Esophagus squamous epithelium (tissue), 5 donors: Measurements from ENCODE around the gene CRACDL. TPM values are rescaled to one million over a fixed set of nuclear protein-coding genes. Genes with fewer than 3 reads are reported as not detected.

ENCODE experiments used
- DNase-seq: peaks from one replicate; lab custom pipeline; 2025; lab: John Stamatoyannopoulos, UW
- H3K27ac ChIP-seq, 4 donors: fragments of 200-600 bp; sonication (generic); one replicate each; pipeline ENCODE4 v1.5.1; 2016 to 2019; ENCODE audit warnings: mild to moderate bottlenecking in 1 of 4
- H3K27me3 ChIP-seq, 4 donors: fragments of 200-600 bp; sonication (generic); 1 replicate in 3 of 4; 2 replicates in 1 of 4; pipeline versions ENCODE4 v1.5.1 to v1.6.0; 2017 to 2021; ENCODE audit warnings: antibody characterized with exemption in 1 of 4
- H3K36me3 ChIP-seq, 3 donors: fragments of 200-600 bp; sonication (generic); one replicate each; pipeline ENCODE4 v1.5.1; 2016 to 2019
- H3K4me1 ChIP-seq, 3 donors: fragments of 200-600 bp; sonication (generic); one replicate each; pipeline ENCODE4 v1.5.1; 2017 to 2019
- H3K4me3 ChIP-seq, 4 donors: fragments of 200-600 bp; sonication (generic); 1 replicate in 3 of 4; 2 replicates in 1 of 4; pipeline ENCODE4 v1.5.1; 2016 to 2019; ENCODE audit warnings: mild to moderate bottlenecking in 2 of 4, moderate library complexity in 1 of 4
- H3K9me3 ChIP-seq, 3 donors: fragments of 200-600 bp; sonication (generic); one replicate each; pipeline ENCODE4 v1.5.1; 2016 to 2019
- POLR2A ChIP-seq, 4 donors: fragments of 450-650 bp; IDR thresholded peaks; one replicate each; pipeline ENCODE4 v1.6.1; 2017; ENCODE audit warnings: antibody characterized with exemption in 4 of 4, mild to moderate bottlenecking in 4 of 4, moderate library complexity in 3 of 4
- WGBS, 2 donors: methylation state at CpG; one replicate each; pipeline ENCODE4 v1.1.5; 2018; 5-methylcytosine and 5-hydroxymethylcytosine counted together
- intact Hi-C: fragments of 100-400 bp; cut with DNase I; formaldehyde crosslinking; loops from one replicate; pipeline ENCODE4 v1.15.0; 2022
- total RNA-seq, 4 donors: library from RNA; depleted of rRNA; stranded (reverse); fragments of >200 nt; gene quantifications; one replicate each; pipeline ENCODE4 v1.1.0, GENCODE V29; 2016
- TF ChIP-seq, protein P1 (sequence below), 6 experiments: fragments of 450-650 bp in 4 of 6; fragments of 200-600 bp in 2 of 6; sonication (generic) in 2 of 6; IDR thresholded peaks; one replicate each; pipeline ENCODE4 v1.5.1; 2016 to 2019; ENCODE audit warnings: antibody characterized with exemption in 6 of 6, mild to moderate bottlenecking in 4 of 6, moderate library complexity in 4 of 6
- donor health status: DM: yes; HTN: yes; CAD: no.

CRACDL gene
- total RNA-seq, 4 donors from 2014 or later, result 6.5 to 33.6 (median 9.7) TPM

DNA sequence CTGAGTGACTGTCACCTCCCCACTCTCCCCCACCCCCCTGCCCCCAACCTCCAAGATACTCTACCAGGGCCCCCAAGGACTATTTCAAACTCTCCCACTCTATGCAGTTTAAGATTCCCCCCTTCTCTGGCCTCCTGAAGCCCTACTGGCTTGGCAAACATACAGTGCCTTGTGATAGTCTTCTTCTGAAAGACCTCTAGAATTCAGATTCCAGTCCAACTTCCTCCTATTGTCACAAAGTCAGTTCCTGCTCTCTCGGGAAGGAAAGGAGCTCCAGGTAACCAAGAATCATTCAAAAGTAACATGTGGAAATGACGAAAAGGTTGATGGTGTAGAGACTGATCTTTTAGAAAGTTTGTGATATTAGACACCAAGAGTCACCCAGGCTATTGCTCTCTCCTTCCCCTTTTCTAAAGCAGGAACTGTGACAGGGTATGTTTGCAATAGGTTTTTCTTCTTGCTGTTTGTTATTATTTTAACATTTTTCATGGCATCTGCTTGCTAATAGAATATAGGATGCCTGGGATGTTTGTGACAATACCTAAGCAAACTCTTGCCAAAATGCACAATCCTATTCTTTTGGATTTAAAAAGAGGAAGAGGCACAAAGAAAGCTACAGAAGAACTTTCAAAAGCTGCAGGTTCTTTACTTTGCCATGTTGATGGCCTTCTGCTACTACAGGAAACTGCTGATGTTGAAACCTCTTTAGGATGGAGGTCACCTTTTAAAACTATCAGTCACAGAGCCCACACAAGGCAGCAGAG lies 111.6 kb downstream of the CRACDL start:
- no peak overlapping the region for H3K4me3 ChIP-seq
- no peaks in the 10 kb centered on the region for H3K9me3 ChIP-seq
- peaks cover 0 to 68% (median 0%) of the 10 kb centered on the region in 3 donors for H3K36me3 ChIP-seq
- peaks cover 0 to 19% (median 0%) of the 10 kb centered on the region in 4 donors for H3K27me3 ChIP-seq
- DNase-seq, result no peak
- TF ChIP-seq, protein P1, sequence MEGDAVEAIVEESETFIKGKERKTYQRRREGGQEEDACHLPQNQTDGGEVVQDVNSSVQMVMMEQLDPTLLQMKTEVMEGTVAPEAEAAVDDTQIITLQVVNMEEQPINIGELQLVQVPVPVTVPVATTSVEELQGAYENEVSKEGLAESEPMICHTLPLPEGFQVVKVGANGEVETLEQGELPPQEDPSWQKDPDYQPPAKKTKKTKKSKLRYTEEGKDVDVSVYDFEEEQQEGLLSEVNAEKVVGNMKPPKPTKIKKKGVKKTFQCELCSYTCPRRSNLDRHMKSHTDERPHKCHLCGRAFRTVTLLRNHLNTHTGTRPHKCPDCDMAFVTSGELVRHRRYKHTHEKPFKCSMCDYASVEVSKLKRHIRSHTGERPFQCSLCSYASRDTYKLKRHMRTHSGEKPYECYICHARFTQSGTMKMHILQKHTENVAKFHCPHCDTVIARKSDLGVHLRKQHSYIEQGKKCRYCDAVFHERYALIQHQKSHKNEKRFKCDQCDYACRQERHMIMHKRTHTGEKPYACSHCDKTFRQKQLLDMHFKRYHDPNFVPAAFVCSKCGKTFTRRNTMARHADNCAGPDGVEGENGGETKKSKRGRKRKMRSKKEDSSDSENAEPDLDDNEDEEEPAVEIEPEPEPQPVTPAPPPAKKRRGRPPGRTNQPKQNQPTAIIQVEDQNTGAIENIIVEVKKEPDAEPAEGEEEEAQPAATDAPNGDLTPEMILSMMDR (IDR thresholded peaks at IDR 0.05), result no peak
- no peak for TF ChIP-seq POLR2A (IDR thresholded peaks at IDR 0.05)
- peak overlapping the region in 3 of 4 donors; percentile 63 to 84 (median 84) for H3K27ac ChIP-seq
- H3K4me1 ChIP-seq, result peaks cover 0 to 39% (median 4%) of the 10 kb centered on the region in 3 donors
- intact Hi-C loops, result no loop called here
- 51 to 71% methylated on average over 2 of the region's 2 CpGs for WGBS, 2 donors

DNA sequence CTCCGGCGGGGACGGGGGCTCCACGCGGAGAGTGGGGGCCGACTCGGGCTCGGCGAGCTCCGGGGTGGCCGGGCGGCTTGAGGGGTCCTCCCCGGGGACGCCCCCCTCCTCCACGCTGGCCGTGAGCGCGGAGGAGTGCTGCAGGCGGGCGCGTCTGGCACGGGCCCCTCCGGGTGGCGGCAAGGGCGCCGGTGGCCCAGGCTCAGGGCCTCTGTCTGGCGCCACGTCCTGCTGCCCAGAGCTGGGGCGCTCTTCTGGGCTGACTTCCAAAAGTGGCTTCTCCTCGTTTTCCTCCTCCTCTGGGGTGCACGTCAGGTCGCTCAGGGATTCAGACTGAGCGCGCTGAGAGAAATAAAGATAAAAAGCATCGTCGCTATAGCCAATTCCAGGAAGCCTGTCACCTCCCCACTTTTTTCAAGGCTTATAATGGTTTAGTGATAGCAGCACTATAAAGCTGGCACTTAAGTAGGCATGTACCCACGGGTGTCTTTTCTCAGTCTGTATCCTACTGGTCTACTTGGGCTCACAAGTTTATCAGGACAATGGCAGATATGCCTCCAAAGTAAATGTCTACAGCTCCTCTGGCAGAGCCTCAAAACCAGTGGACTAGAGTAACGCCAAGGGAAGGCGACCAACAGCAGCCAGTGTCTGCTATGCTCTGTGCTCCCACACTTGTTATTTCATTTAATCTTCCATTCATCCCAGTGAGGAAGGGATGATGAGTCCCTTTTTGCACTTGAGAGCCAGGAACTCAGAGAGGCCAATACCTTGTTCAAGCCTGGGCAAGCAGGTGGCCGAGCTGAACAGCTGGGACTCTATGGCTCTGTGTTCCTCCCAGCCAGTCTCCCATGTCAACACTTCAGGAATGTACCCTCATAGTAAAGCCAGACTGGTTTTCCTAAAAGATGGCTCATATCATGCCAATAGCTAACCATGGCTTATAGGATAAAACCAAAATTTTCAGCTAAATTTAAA lies 112.5 kb downstream of the CRACDL start:
- DNase-seq, result no peak
- no peak for TF ChIP-seq POLR2A (IDR thresholded peaks at IDR 0.05)
- TF ChIP-seq, protein P1 (IDR thresholded peaks at IDR 0.05), result no peak
- Histone ChIP-seq H3K4me3 (peak overlapping the region; percentile 33 to 65 (median 44)), H3K27ac (peak overlapping the region; percentile 63 to 84 (median 76)), H3K27me3 (peaks cover 0 to 19% (median 0%) of the 10 kb centered on the region in 4 donors), H3K9me3 (no peaks in the 10 kb centered on the region), H3K4me1 (peaks cover 0 to 31% (median 4%) of the 10 kb centered on the region in 3 donors), H3K36me3 (peaks cover 0 to 64% (median 0%) of the 10 kb centered on the region in 3 donors)
- intact Hi-C loops, result no loop called here
- 50 to 78% methylated on average over 6 to 7 of the region's 40 CpGs for WGBS, 2 donors

- 62% methylated on average over 23 of the region's 117 CpGs; no CpG with 5 or more reads in 1 of the 2 donors for WGBS, 2 donors
- intact Hi-C loops, result no loop called here
- Histone ChIP-seq H3K4me3 (peak overlapping the region; percentile 33 to 65 (median 44)), H3K4me1 (peaks cover 0 to 35% (median 4%) of the 10 kb centered on the region in 3 donors), H3K36me3 (peaks cover 0 to 54% (median 0%) of the 10 kb centered on the region in 3 donors), H3K9me3 (no peaks in the 10 kb centered on the region), H3K27ac (peak overlapping the region; percentile 63 to 84 (median 76)), H3K27me3 (peaks cover 0 to 19% (median 0%) of the 10 kb centered on the region in 4 donors)
- no peak for DNase-seq
- TF ChIP-seq, protein P1 (IDR thresholded peaks at IDR 0.05), result peak in 4 of 6 experiments; percentile 5 to 47 (median 12)
- no peak for TF ChIP-seq POLR2A (IDR thresholded peaks at IDR 0.05)
Observed at GRCh38 chr2:98822301-98823164, 113.5 kb downstream of the CRACDL start.

DNA sequence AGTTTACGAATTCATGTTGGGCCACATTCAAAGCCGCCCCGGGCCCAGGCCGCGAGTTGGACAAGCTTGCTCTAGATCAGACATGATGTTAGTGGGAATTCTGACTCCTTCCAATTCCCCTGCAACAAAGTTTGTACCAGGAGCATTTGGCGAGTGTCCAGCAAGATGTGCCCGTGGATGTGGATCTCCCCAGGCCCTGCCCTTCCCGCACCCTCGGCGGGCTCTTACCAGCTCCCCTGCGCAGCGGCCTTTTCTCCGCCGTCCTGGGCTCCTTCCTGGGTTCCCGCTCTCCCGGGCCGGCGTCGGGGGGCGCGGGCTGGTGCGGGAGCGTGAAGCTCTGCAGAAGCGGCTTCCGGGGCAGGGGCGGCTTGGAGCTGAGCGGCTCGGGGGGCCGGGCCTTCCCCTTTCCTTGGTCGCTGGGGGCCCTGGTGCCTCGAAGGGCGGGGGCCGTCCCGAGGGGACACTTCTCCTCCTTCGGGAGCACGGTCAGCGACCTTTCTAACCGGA lies 114.3 kb downstream of the CRACDL start:
- Histone ChIP-seq H3K4me3 (peak overlapping the region in 1 of 4 donors; percentile 65), H3K9me3 (no peaks in the 10 kb centered on the region), H3K27ac (peak overlapping the region in 2 of 4 donors; percentile 5 to 84), H3K27me3 (peaks cover 0 to 19% (median 0%) of the 10 kb centered on the region in 4 donors), H3K36me3 (peaks cover 0 to 46% (median 0%) of the 10 kb centered on the region in 3 donors), H3K4me1 (peaks cover 0 to 35% (median 4%) of the 10 kb centered on the region in 3 donors)
- no peak for DNase-seq
- no peak for TF ChIP-seq POLR2A (IDR thresholded peaks at IDR 0.05)
- TF ChIP-seq, protein P1 (IDR thresholded peaks at IDR 0.05), result no peak
- WGBS, 2 donors, result 89 to 94% methylated on average over 7 to 12 of the region's 38 CpGs
- intact Hi-C loops, result no loop called here
